ENCODE data around the gene HIPK2.

The HIPK2 gene

GRCh38 chr7:139777948-139778841 lies at the start of gene HIPK2:
Gene HIPK2, minus strand, starts transcription at chr7:139777998. Its CDS starts 375 bp downstream, at chr7:139777623.
- in situ Hi-C loops (cut with MboI; ENCODE audit: low sequenced_read_pairs) = no loop called here

DNA sequence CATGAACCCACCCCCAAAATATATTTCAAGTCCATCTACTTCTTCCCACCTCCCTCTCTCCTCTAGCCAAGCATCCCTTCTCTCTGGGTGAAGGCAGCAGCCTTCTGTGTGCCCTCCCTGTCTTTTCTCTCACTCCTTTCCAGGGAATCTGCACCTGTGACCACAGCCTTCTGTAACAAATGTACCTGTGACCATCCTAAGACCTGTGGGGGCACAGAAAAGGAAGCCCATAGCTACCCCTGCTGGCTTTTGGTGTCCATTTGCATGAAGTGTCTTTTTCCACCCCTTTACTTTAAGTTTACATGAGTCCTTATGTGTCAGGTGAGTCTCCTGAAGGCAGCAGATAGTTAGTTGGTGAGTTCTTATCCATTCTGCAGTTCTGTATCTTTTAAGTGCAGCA lies 49.2 kb upstream of the HIPK2 start:
- in situ Hi-C loops (cut with MboI; ENCODE audit: low sequenced_read_pairs) = no loop called here

- in situ Hi-C loops (cut with MboI; ENCODE audit: low sequenced_read_pairs) = no loop called here
Observed at GRCh38 chr7:139825666-139826290, 48.0 kb upstream of the HIPK2 start.

- in situ Hi-C loops (cut with MboI; ENCODE audit: low sequenced_read_pairs) = no loop called here
Observed at GRCh38 chr7:139823959-139824521, 46.2 kb upstream of the HIPK2 start.

GRCh38 chr7:139822855-139823254 lies 45.1 kb upstream of the HIPK2 start:
- in situ Hi-C loops (cut with MboI; ENCODE audit: low sequenced_read_pairs) = no loop called here

DNA sequence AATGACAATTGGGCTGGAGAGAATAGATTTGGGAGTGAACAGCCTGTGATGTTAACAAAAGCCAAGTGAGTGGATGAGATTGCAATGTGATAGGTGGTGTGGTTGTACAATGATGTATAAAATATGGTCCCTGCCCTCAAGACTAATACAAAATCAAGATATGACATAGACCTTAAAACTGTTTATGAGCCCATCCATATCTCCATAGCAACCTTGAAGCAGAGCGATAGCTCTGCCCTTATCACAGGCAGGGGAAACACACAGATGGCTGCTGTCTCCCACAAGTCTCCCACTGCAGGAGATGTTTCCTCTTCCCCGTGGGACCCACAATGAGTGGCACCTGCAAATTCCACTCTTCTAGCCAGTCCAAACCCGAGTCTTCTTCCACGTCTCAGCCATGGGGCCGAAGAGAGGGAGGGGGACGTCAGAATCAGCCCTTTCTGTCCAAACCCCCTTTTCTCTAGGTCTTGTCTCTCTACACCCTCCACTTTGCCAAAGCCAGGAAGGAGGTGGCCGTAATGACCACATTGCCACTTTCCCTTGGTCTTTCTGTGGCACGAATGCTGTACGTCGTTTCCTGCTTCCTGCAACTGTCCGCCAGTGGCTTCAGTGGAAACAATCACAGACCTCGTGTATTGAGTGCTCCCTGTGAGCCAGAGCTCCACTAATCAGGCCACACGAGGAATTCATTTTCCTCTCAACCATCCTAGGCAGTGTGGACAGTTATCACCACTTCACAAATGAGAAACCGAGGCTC lies 43.7 kb upstream of the HIPK2 start:
- in situ Hi-C loops (cut with MboI; ENCODE audit: low sequenced_read_pairs) = no loop called here

GRCh38 chr7:139820089-139820488 lies 42.3 kb upstream of the HIPK2 start:
- in situ Hi-C loops (cut with MboI; ENCODE audit: low sequenced_read_pairs) = no loop called here

- in situ Hi-C loops (cut with MboI; ENCODE audit: low sequenced_read_pairs) = no loop called here
Observed at GRCh38 chr7:139817249-139817648, 39.5 kb upstream of the HIPK2 start.

DNA sequence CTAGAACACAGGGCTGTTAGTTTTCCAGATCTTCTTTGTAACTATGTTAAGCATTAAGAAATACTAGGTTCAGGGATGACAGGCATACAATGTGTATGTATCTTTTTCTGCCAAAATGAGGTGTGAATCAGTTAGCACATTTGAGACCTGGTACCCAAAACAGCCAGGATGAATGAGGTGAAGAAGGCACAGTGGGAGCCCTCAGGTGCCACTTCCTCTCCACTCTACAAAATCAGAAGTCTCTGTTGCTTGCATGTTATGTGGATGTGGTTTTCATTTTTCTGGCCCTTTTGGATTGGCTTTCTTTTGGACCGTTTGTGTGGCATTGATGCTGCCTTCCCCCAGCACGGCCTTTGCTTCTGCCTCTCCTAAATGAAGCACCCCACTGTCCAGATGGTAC lies 35.9 kb upstream of the HIPK2 start:
- in situ Hi-C loops (cut with MboI; ENCODE audit: low sequenced_read_pairs) = no loop called here

GRCh38 chr7:139813151-139813550 lies 35.4 kb upstream of the HIPK2 start:
- in situ Hi-C loops (cut with MboI; ENCODE audit: low sequenced_read_pairs) = no loop called here

DNA sequence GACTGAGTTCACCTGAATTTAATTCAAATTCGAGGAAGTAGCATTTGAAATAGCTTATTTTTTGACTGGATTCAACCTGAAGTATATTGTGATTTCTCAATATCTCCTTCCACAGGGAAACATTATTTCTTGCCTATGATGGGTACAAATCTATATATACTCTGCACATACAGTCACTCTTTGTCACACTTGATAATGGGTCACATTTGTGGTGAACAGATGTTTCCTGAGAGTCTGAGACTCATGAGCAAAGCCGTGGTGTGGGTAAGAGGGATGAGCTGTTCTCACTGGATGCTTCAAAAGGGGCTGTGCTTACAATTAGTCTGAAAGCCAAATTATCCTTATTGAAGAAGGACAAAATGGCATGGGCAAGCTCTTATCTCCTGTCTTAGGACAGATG lies 33.3 kb upstream of the HIPK2 start:
- in situ Hi-C loops (cut with MboI; ENCODE audit: low sequenced_read_pairs) = no loop called here

DNA sequence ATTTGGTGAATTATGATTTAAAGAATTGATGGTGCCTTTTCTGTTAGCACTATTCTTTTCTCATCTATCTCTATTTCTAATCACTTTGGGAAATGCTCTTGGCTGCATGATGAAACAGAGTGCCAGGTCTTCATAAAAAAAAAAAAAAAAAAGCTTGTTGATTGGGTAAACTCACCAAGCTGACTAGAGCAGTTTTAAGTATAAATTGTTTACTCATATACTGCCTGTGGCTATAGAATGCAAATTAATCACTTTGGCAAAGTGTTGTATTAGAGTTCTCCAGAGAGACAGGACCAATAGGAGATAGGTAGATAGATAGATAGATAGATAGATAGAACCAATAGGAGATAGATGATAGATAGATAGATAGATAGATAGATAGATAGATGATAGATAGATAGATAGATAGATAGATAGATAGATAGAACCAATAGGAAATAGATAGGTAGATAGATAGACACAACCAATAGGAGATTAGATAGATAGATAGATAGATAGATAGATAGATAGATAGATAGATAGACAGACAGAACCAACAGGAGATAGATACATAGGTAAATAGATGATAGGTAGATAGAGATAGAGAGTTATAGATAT lies 31.1 kb upstream of the HIPK2 start:
- in situ Hi-C loops (cut with MboI; ENCODE audit: low sequenced_read_pairs) = no loop called here

- in situ Hi-C loops (cut with MboI; ENCODE audit: low sequenced_read_pairs) = no loop called here
Observed at GRCh38 chr7:139808427-139808826, 30.6 kb upstream of the HIPK2 start.

- in situ Hi-C loops (cut with MboI; ENCODE audit: low sequenced_read_pairs) = no loop called here
Observed at GRCh38 chr7:139807009-139807408, 29.2 kb upstream of the HIPK2 start.

DNA sequence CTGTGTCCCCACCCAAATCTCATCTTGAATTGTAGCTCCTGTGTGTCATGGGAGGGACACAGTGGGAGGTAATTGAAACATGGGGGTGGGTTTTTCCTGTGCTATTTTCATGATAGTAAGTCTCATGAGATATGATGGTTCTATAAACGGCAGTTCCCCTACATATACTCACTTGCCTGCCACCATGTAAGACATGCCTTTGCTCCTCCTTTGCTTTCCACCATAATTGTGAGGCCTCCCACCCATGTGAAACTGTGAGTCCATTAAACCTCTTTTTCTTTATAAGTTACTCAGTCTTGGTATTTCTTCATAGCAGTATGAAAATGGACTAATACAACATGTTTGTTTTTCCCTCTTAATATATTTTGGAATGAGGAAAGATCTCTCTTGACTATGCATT lies 26.8 kb upstream of the HIPK2 start:
- in situ Hi-C loops (cut with MboI; ENCODE audit: low sequenced_read_pairs) = no loop called here

GRCh38 chr7:139799586-139799985 lies 21.8 kb upstream of the HIPK2 start:
- in situ Hi-C loops (cut with MboI; ENCODE audit: low sequenced_read_pairs) = no loop called here

DNA sequence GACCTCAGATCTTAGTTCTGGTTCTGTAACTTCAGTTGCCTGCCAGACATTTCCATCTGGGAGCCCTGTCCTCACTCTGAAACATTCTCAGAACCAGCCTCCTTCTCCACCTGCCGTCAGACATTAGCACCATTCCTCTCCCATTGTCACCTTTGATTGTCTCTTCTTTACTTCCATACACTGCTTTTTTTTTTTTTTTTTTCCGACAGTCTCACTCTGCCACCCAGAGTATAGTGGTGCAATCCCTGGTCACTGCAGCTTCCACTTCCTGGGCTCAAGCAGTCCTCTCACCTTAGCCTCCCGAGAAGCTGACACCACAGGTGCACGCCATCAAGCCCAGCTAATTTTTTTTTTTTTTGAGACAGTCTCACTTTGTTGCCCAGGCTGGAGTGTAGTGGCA lies 21.1 kb upstream of the HIPK2 start:
- in situ Hi-C loops (cut with MboI; ENCODE audit: low sequenced_read_pairs) = no loop called here

DNA sequence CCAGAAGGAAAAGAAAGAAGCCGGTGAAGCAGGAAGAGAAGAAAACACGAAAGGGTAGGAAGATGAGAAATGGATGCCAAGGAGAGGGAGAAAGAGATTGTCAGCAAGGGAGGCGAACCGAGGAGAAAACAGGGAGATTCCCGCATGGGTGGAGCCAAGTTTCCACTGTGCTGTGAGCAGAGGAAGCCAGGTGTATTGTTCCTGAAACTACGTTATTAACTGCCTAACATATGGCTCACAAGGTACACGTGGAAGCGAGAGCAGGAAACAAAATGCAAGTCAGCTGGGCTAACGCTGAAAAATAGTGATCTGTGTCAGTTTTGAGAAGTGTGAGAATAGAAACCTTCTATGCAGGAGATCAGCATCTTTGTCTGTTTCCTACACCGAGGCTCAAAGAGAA lies 20.4 kb upstream of the HIPK2 start:
- in situ Hi-C loops (cut with MboI; ENCODE audit: low sequenced_read_pairs) = no loop called here

DNA sequence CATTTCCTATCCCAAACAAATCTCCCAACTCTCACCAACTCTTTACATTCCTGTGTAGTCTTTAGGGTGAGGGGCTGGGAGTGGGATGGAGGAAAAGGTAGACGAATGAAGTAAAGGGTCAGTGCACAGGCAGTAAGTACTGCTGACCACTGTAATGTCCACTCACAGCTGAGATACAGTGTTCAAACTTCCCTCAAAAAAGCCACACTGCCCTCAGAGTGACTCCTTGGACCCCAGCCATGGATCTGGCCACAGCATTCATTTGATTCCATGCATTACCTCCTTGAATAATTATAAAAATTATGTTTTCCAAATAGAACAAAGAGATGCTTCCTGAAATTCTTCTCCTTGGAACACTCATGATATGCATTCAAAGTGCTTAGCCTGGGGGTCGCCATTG lies 19.8 kb upstream of the HIPK2 start:
- in situ Hi-C loops (cut with MboI; ENCODE audit: low sequenced_read_pairs) = no loop called here

DNA sequence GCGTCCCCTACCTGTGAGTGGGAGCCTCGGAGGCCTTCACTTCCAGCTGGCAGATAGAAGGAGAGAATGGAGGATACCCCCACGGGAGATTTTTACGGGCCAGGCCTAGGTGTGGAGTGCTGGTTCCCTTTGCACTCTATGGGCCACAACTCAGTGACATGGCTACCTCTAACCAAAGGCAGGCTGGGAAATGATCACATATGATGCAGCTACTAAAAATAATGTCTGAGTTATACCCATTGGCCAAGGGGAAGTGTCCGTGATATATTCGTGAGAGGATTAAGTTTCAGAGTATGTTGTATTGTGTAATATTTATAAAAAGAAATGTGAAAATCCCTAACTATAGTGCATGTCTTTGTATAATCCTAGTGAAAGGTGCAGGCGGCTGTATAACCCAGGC lies 13.5 kb upstream of the HIPK2 start:
- in situ Hi-C loops (cut with MboI; ENCODE audit: low sequenced_read_pairs) = no loop called here

- in situ Hi-C loops (cut with MboI; ENCODE audit: low sequenced_read_pairs) = no loop called here
Observed at GRCh38 chr7:139784648-139785047, 6.8 kb upstream of the HIPK2 start.
